HEK293 (cell line): ENCODE results near the gene EBF4.
A peak's percentile ranks its signal among the peaks of the same experiment; 100 is the strongest.

Experiments
- CTCF ChIA-PET: fragments of 350-600 bp; formaldehyde crosslinking; extraction: SDS; loops from one replicate; lab custom pipeline; 2021; ENCODE audit warnings: antibody characterized with exemption; lab: Yijun Ruan, JAX
- POLR2A ChIA-PET: fragments of 300-600 bp; formaldehyde crosslinking; extraction: SDS; loops from one replicate; lab custom pipeline; 2020; ENCODE audit warnings: antibody characterized with exemption, inconsistent platforms; lab: Yijun Ruan, JAX
- H3K27ac ChIP-seq: fragments of 200-500 bp; sonication (Bioruptor generic); 2 replicates; pipeline ENCODE4 v1.5.1; 2014; ENCODE audit warnings: low read depth, low read length, control low read depth, inconsistent platforms; ENCODE audit errors: extremely low read depth
- H3K36me3 ChIP-seq, 2 experiments: fragments of 200-500 bp in 1 of 2; sonication (Bioruptor generic) in 1 of 2; 1 replicate in 1 of 2; 2 replicates in 1 of 2; pipeline ENCODE4 v1.5.1; 2014 to 2017; ENCODE audit warnings: inconsistent platforms in 2 of 2, low read length in 2 of 2; ENCODE audit not compliant: control insufficient read depth in 2 of 2, insufficient read depth in 1 of 2
- H3K4me1 ChIP-seq: fragments of 200-500 bp; sonication (Bioruptor generic); 2 replicates; pipeline ENCODE4 v1.5.1; 2014; ENCODE audit warnings: mild to moderate bottlenecking, low read length, inconsistent platforms; ENCODE audit not compliant: control insufficient read depth, insufficient read depth
- H3K4me3 ChIP-seq: 2 replicates; pipeline ENCODE4 v1.5.1; 2011; ENCODE audit warnings: low read depth, mild to moderate bottlenecking, control low read depth, low read length, moderate library complexity
- H3K9me3 ChIP-seq: fragments of 200-500 bp; sonication (Bioruptor generic); 2 replicates; pipeline ENCODE4 v1.5.1; 2014; ENCODE audit warnings: low read depth, low read length, inconsistent platforms; ENCODE audit not compliant: control insufficient read depth, insufficient read depth
- ELK4 ChIP-seq: IDR thresholded peaks from 2 replicates; pipeline ENCODE4 v1.6.1; 2011; ENCODE audit warnings: mild to moderate bottlenecking, low read depth, low read length, borderline replicate concordance
- HOXC10 ChIP-seq: sonication (generic); formaldehyde crosslinking; IDR thresholded peaks from 2 replicates; pipeline ENCODE4 v1.8.1; 2023; ENCODE audit warnings: mild to moderate bottlenecking, missing genetic modification reagents
- IKZF3 ChIP-seq: fragments of 450-650 bp; IDR thresholded peaks from 2 replicates; pipeline ENCODE4 v1.5.0; 2018; ENCODE audit warnings: missing biosample characterization, mild to moderate bottlenecking, missing genetic modification characterization, moderate library complexity
- OSR2 ChIP-seq: fragments of 450-650 bp; formaldehyde crosslinking; IDR thresholded peaks from 2 replicates; pipeline ENCODE4 v1.5.1; 2016; ENCODE audit warnings: missing biosample characterization, missing genetic modification characterization
- SCRT1 ChIP-seq: fragments of 450-650 bp; formaldehyde crosslinking; IDR thresholded peaks from 2 replicates; pipeline ENCODE4 v1.5.1; 2016; ENCODE audit warnings: missing biosample characterization, missing genetic modification characterization, borderline replicate concordance
- SP3 ChIP-seq: fragments of 450-650 bp; formaldehyde crosslinking; IDR thresholded peaks from 2 replicates; pipeline ENCODE4 v1.5.1; 2016; ENCODE audit warnings: missing biosample characterization, missing genetic modification characterization
- YY2 ChIP-seq: fragments of 450-650 bp; formaldehyde crosslinking; IDR thresholded peaks from 2 replicates; pipeline ENCODE4 v1.5.1; 2016; ENCODE audit warnings: missing biosample characterization, missing genetic modification characterization
- ZBTB49 ChIP-seq: fragments of 450-650 bp; formaldehyde crosslinking; IDR thresholded peaks from 2 replicates; pipeline ENCODE4 v1.5.1; 2016; ENCODE audit warnings: missing biosample characterization, missing genetic modification characterization, low read depth
- ZNF132 ChIP-seq: fragments of 450-650 bp; formaldehyde crosslinking; IDR thresholded peaks from 2 replicates; pipeline ENCODE4 v1.5.1; 2017; ENCODE audit warnings: missing biosample characterization, missing genetic modification characterization, borderline replicate concordance
- ZNF138 ChIP-seq: fragments of 450-650 bp; formaldehyde crosslinking; IDR thresholded peaks from 2 replicates; pipeline ENCODE4 v1.5.1; 2016; ENCODE audit warnings: missing biosample characterization, missing genetic modification characterization, borderline replicate concordance
- ZNF19 ChIP-seq: fragments of 450-650 bp; formaldehyde crosslinking; IDR thresholded peaks from 2 replicates; pipeline ENCODE4; 2016; ENCODE audit warnings: missing biosample characterization, missing genetic modification characterization, low read depth
- ZNF37A ChIP-seq: fragments of 450-650 bp; IDR thresholded peaks from 2 replicates; pipeline ENCODE4 v1.5.1; 2018; ENCODE audit warnings: missing biosample characterization, missing genetic modification characterization
- ZNF416 ChIP-seq: fragments of 450-650 bp; formaldehyde crosslinking; IDR thresholded peaks from 2 replicates; pipeline ENCODE4 v1.5.1; 2016; ENCODE audit warnings: missing biosample characterization, missing genetic modification characterization
- ZNF521 ChIP-seq: fragments of 450-650 bp; formaldehyde crosslinking; IDR thresholded peaks from 2 replicates; pipeline ENCODE4 v1.5.1; 2017; ENCODE audit warnings: missing biosample characterization, mild to moderate bottlenecking, missing genetic modification characterization
- ZNF530 ChIP-seq: fragments of 450-650 bp; formaldehyde crosslinking; IDR thresholded peaks from 2 replicates; pipeline ENCODE4 v1.5.1; 2016; ENCODE audit warnings: low read depth, missing biosample characterization, missing genetic modification characterization
- ZNF626 ChIP-seq: fragments of 450-650 bp; sonication (Bioruptor Pico); formaldehyde crosslinking; IDR thresholded peaks from 2 replicates; pipeline ENCODE4 v1.5.1; 2018; ENCODE audit warnings: missing biosample characterization, missing genetic modification characterization, inconsistent platforms
- ZNF701 ChIP-seq: fragments of 450-650 bp; formaldehyde crosslinking; IDR thresholded peaks from 2 replicates; pipeline ENCODE4 v1.5.1; 2016; ENCODE audit warnings: missing biosample characterization, missing genetic modification characterization
- ZNF830 ChIP-seq: fragments of 450-650 bp; IDR thresholded peaks from 2 replicates; pipeline ENCODE4 v1.5.0; 2018; ENCODE audit warnings: missing biosample characterization, missing genetic modification characterization, low read depth, mild to moderate bottlenecking, moderate library complexity
- TF ChIP-seq, protein P1 (sequence below): fragments of 450-650 bp; formaldehyde crosslinking; IDR thresholded peaks from 2 replicates; pipeline ENCODE4 v1.5.1; 2016; ENCODE audit warnings: missing biosample characterization, missing genetic modification characterization
- TF ChIP-seq, protein P2 (sequence below): fragments of 450-650 bp; formaldehyde crosslinking; conservative IDR thresholded peaks from 2 replicates; pipeline ENCODE4 v1.5.1; 2016; ENCODE audit warnings: low read depth, missing biosample characterization, missing genetic modification characterization

Gene EBF4

GRCh38 chr20:2780948-2781347 is 88.4 kb downstream of the EBF4 start:
- no peak for TF ChIP-seq ZNF521 (tag by site-specific recombination)
- TF ChIP-seq ZNF19 (tag by site-specific recombination), result no peak
- CTCF ChIA-PET, result interaction anchor here (1.0 to 1.4 kb wide), 4 partner anchors 10 to 220 kb away, joined by 3 to 8 read pairs (median 4); no protein-coding TSS in a partner anchor
- Histone ChIP-seq H3K9me3 (no peaks in the 10 kb centered on the region), H3K4me3 (no peak overlapping the region), H3K27ac (no peak overlapping the region), H3K4me1 (no peaks in the 10 kb centered on the region), H3K36me3 (no peaks in the 10 kb centered on the region)
- POLR2A ChIA-PET, result no interaction called here

DNA sequence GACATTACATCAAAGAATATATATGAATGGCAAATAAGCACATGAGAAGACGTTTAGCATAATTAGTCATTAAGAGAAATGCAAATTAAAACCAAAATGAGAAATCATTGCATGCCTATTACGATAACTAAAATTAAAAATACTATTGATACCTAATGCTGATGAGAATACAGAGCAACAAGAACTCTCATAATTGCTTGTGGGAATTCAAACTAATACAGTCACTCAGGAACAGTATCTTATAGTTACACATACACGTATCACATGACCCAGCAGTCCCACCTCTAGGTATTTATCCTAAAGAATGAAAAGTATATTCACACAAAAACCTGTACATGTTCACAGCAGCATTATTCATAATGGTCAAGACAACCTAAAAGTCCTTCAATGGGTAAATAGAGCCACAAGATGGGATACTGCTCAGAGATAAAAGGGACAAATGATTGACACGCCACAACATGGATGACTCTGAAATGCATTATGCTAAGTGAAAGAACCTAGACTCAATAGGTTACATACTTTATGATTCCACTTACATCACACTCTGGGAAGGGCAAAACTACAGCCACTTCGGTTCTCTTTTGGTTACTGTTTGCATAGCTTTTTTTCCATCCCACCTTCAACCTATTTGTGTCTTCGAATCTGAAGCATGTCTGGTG is 91.5 kb downstream of the EBF4 start:
- TF ChIP-seq ELK4, result no peak
- TF ChIP-seq, protein P1, sequence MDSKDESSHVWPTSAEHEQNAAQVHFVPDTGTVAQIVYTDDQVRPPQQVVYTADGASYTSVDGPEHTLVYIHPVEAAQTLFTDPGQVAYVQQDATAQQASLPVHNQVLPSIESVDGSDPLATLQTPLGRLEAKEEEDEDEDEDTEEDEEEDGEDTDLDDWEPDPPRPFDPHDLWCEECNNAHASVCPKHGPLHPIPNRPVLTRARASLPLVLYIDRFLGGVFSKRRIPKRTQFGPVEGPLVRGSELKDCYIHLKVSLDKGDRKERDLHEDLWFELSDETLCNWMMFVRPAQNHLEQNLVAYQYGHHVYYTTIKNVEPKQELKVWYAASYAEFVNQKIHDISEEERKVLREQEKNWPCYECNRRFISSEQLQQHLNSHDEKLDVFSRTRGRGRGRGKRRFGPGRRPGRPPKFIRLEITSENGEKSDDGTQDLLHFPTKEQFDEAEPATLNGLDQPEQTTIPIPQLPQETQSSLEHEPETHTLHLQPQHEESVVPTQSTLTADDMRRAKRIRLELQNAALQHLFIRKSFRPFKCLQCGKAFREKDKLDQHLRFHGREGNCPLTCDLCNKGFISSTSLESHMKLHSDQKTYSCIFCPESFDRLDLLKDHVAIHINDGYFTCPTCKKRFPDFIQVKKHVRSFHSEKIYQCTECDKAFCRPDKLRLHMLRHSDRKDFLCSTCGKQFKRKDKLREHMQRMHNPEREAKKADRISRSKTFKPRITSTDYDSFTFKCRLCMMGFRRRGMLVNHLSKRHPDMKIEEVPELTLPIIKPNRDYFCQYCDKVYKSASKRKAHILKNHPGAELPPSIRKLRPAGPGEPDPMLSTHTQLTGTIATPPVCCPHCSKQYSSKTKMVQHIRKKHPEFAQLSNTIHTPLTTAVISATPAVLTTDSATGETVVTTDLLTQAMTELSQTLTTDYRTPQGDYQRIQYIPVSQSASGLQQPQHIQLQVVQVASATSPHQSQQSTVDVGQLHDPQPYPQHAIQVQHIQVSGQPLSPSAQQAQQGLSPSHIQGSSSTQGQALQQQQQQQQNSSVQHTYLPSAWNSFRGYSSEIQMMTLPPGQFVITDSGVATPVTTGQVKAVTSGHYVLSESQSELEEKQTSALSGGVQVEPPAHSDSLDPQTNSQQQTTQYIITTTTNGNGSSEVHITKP (tag by site-specific recombination), result peak; percentile 58
- TF ChIP-seq, all 188 proteins: peak for 1
- POLR2A ChIA-PET, result no interaction called here
- Histone ChIP-seq H3K4me3 (no peak overlapping the region), H3K4me1 (no peaks in the 10 kb centered on the region), H3K27ac (no peak overlapping the region), H3K36me3 (no peaks in the 10 kb centered on the region), H3K9me3 (no peaks in the 10 kb centered on the region)
- CTCF ChIA-PET, result interaction anchor here (0.6 to 0.7 kb wide), 3 partner anchors 11 to 40 kb away, joined by 3 to 4 read pairs (median 4); no protein-coding TSS in a partner anchor

DNA sequence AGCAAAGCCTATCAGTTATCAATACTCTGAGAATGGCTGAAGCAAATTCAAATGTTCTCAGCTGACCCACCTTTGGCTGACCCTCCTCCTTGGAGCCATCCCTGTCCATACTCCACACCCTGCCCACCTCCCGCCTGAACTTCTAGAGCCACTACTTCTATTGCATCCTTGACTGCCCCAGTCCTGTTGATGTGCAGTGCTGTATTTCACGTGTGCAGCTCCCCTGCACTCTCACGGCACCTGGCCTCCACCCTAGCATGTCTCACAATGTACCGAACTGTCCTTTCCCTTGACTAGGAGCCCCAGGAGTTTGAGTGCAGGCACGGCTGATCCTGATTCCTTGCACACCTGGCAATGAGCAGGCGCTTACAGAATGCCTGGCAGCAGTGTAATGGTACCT is 100.9 kb downstream of the EBF4 start:
- ChIA-PET CTCF (interaction anchor here (0.8 to 0.9 kb wide), 2 partner anchors 57 to 61 kb away, joined by 3 read pairs; no protein-coding TSS in a partner anchor), POLR2A (interaction anchor here (0.5 kb wide), 1 partner anchor 16 kb away, joined by 3 read pairs; no protein-coding TSS in a partner anchor)
- peaks cover 0 to 16% of the 10 kb centered on the region in 2 experiments; a peak in 1 of 3 replicates for H3K36me3 ChIP-seq
- no peak overlapping the region for H3K27ac ChIP-seq
- no peak overlapping the region for H3K4me3 ChIP-seq
- H3K9me3 ChIP-seq, result no peaks in the 10 kb centered on the region
- H3K4me1 ChIP-seq, result 0 out of 2 replicates have a peak, but pooled peaks cover 2% of the 10 kb centered on the region
- TF ChIP-seq ZNF37A (tag by site-specific recombination) (no peak), ZNF416 (tag by site-specific recombination) (no peak), HOXC10 (CRISPR knock-in tag) (no peak), YY2 (tag by site-specific recombination) (no peak), ZNF132 (tag by site-specific recombination) (no peak), OSR2 (tag by site-specific recombination) (no peak), SCRT1 (tag by site-specific recombination) (no peak), ZNF138 (tag by site-specific recombination) (no peak), SP3 (tag by site-specific recombination) (no peak), ZNF701 (tag by site-specific recombination) (no peak), IKZF3 (no peak), ZBTB49 (tag by site-specific recombination) (no peak), ZNF626 (tag by site-specific recombination) (no peak), ZNF530 (tag by site-specific recombination) (no peak), ZNF830 (tag by site-specific recombination) (no peak)
- TF ChIP-seq, protein P2, sequence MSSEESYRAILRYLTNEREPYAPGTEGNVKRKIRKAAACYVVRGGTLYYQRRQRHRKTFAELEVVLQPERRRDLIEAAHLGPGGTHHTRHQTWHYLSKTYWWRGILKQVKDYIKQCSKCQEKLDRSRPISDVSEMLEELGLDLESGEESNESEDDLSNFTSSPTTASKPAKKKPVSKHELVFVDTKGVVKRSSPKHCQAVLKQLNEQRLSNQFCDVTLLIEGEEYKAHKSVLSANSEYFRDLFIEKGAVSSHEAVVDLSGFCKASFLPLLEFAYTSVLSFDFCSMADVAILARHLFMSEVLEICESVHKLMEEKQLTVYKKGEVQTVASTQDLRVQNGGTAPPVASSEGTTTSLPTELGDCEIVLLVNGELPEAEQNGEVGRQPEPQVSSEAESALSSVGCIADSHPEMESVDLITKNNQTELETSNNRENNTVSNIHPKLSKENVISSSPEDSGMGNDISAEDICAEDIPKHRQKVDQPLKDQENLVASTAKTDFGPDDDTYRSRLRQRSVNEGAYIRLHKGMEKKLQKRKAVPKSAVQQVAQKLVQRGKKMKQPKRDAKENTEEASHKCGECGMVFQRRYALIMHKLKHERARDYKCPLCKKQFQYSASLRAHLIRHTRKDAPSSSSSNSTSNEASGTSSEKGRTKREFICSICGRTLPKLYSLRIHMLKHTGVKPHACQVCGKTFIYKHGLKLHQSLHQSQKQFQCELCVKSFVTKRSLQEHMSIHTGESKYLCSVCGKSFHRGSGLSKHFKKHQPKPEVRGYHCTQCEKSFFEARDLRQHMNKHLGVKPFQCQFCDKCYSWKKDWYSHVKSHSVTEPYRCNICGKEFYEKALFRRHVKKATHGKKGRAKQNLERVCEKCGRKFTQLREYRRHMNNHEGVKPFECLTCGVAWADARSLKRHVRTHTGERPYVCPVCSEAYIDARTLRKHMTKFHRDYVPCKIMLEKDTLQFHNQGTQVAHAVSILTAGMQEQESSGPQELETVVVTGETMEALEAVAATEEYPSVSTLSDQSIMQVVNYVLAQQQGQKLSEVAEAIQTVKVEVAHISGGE (tag by site-specific recombination), result no peak
